22Rv1 (cell line): ENCODE results near the gene NCAN.

Experiments used
- CTCF ChIP-seq: fragments of 450-650 bp; IDR thresholded peaks from 2 replicates; pipeline ENCODE4 v1.5.1; 2017; ENCODE audit warnings: mild to moderate bottlenecking
- ZFX ChIP-seq: fragments of 450-650 bp; IDR thresholded peaks from 2 replicates; pipeline ENCODE4 v1.6.1; 2017; ENCODE audit warnings: antibody characterized with exemption, borderline replicate concordance

- TF ChIP-seq CTCF (no peak), ZFX (no peak)
Measured at GRCh38 chr19:19274146-19274545, 62.4 kb downstream of the NCAN start.
